HUES6 (cell line): ENCODE results near the gene SPI1.

Experiments
- H3K27ac ChIP-seq: 2 replicates; pipeline ENCODE4 v1.7.0; 2013; ENCODE audit warnings: low read depth, mild to moderate bottlenecking, low read length, inconsistent platforms
- H3K27me3 ChIP-seq: 2 replicates; pipeline ENCODE4 v1.6.1; 2013; ENCODE audit warnings: low read length; ENCODE audit not compliant: control insufficient read depth, insufficient read depth
- H3K36me3 ChIP-seq: 2 replicates; pipeline ENCODE4 v1.6.1; 2013; ENCODE audit warnings: low read length; ENCODE audit not compliant: control insufficient read depth, insufficient read depth
- H3K4me1 ChIP-seq: 2 replicates; pipeline ENCODE4 v1.6.1; 2013; ENCODE audit warnings: low read length; ENCODE audit not compliant: control insufficient read depth, insufficient read depth
- H3K4me3 ChIP-seq: 2 replicates; pipeline ENCODE4 v1.5.1; 2013; ENCODE audit warnings: low read depth, low read length
- H3K9ac ChIP-seq: one replicate; pipeline ENCODE4 v1.6.1; 2013; ENCODE audit warnings: mild to moderate bottlenecking, low read length
- H3K9me3 ChIP-seq: 2 replicates; pipeline ENCODE4 v1.6.1; 2013; ENCODE audit warnings: low read depth, low read length; ENCODE audit not compliant: control insufficient read depth, insufficient read depth

Gene SPI1

GRCh38 chr11:47354913-47355282, 23.4 kb downstream of the SPI1 start:
- Histone ChIP-seq H3K27me3 (no peaks in the 10 kb centered on the region), H3K9me3 (peaks cover 9% of the 10 kb centered on the region; the same call in 1 of the 2 replicates), H3K36me3 (no peaks in the 10 kb centered on the region), H3K27ac (no peak overlapping the region; the same call in 1 of the 2 replicates), H3K4me1 (peaks cover 16% of the 10 kb centered on the region), H3K4me3 (peak overlapping the region; percentile 28), H3K9ac (no peak overlapping the region)

- Histone ChIP-seq H3K27me3 (no peaks in the 10 kb centered on the region), H3K9ac (no peak overlapping the region), H3K27ac (no peak overlapping the region), H3K4me3 (peak overlapping the region; percentile 28), H3K9me3 (peaks cover 9% of the 10 kb centered on the region; the same call in 1 of the 2 replicates), H3K4me1 (peaks cover 16% of the 10 kb centered on the region), H3K36me3 (no peaks in the 10 kb centered on the region)
These were observed 24.2 kb downstream of the SPI1 start for GRCh38 chr11:47353978-47354774.

GRCh38 chr11:47352556-47352955, 25.8 kb downstream of the SPI1 start, which contains the start of gene MYBPC3:
TSS of gene MYBPC3 (minus strand) at chr11:47352702. CDS start at chr11:47352647, 55 bp downstream.
- Histone ChIP-seq H3K36me3 (no peaks in the 10 kb centered on the region), H3K9me3 (peaks cover 9% of the 10 kb centered on the region; the same call in 1 of the 2 replicates), H3K27ac (no peak within 1 kb of the TSS), H3K4me1 (peaks cover 16% of the 10 kb centered on the region), H3K9ac (no peak within 1 kb of the TSS), H3K4me3 (no peak within 1 kb of the TSS), H3K27me3 (no peaks in the 10 kb centered on the region)

DNA sequence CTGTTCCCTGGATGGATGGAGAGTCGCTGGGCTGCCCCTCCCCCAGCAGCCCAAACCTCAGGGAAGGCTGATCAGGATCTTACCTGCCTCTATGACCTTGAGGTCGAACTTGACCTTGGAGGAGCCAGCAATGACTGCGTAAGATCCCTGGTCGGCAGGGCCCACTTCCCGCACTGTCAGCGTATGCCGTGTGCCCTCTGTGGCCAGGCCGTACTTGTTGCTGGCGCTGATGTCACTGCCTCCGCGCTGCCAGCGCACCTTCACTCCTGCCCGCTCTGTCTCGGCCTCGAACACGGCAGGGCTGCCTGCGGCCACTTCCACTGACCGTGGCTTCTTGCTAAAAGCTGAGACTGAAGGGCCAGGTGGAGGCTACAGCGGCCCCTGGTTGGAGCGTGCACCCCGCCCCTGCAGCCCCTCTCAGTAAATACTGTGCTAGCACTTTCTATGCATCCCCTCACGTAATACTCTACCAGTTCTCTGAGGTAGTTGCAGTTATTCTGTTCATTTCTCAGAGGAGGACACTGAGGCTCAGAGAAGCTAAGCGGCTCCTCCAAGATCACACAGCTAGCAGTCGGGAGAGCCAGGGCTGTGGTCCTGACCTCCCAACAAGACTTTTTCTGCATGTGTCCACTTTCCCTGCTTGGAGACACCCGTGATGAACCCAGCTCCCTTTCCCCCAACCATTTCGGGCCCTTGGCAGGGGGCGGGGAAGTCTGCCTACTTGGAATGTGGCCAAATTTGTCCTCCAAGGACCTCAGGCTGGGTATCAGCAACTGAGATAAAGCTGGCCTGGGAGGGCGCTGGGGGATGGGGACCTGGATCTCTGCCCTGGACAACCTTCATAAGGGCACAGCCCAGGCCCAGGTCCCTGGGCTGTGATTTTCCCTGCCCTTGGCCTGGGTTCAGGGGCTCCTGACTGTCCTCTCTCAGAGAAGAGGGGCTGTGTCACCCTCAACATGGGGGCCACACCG, 26.9 kb downstream of the SPI1 start:
- H3K36me3 ChIP-seq: no peaks in the 10 kb centered on the region
- peaks cover under 1% of the 10 kb centered on the region; the same call in 1 of the 2 replicates for H3K9me3 ChIP-seq
- H3K27ac ChIP-seq: no peak overlapping the region
- H3K27me3 ChIP-seq: no peaks in the 10 kb centered on the region
- no peak overlapping the region for H3K4me3 ChIP-seq
- peaks cover 16% of the 10 kb centered on the region for H3K4me1 ChIP-seq
- no peak overlapping the region for H3K9ac ChIP-seq

- Histone ChIP-seq H3K4me3 (no peak overlapping the region), H3K9ac (no peak overlapping the region), H3K27me3 (no peaks in the 10 kb centered on the region), H3K36me3 (no peaks in the 10 kb centered on the region), H3K9me3 (no peaks in the 10 kb centered on the region), H3K4me1 (peaks cover 16% of the 10 kb centered on the region), H3K27ac (no peak overlapping the region)
These were observed 28.0 kb downstream of the SPI1 start for GRCh38 chr11:47350315-47350714.

GRCh38 chr11:47349521-47350095, 28.7 kb downstream of the SPI1 start:
- Histone ChIP-seq H3K9ac (no peak overlapping the region), H3K27me3 (no peaks in the 10 kb centered on the region), H3K9me3 (no peaks in the 10 kb centered on the region), H3K4me3 (no peak overlapping the region), H3K4me1 (peaks cover 15% of the 10 kb centered on the region), H3K36me3 (no peaks in the 10 kb centered on the region), H3K27ac (no peak overlapping the region)

DNA sequence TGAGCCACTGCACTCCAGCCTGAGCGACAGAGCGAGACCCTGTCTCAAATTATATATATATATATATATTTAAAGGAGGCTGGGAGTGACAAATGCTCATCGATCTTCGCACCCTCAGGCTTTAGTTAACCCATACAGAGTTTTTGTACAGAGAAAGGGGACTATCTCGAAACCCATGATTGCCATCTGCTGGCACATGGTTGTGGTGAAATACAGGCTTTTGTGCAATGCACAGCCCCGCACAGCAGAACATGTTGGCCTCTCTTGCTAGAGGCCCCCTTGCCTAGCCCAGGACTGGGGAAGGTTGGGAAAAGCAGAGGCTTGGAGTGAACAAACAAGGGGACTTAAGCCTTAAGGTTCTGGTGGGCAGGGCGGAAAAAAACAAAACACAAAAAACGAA, 29.5 kb downstream of the SPI1 start:
- Histone ChIP-seq H3K4me3 (no peak overlapping the region), H3K27me3 (no peaks in the 10 kb centered on the region), H3K9ac (no peak overlapping the region), H3K36me3 (no peaks in the 10 kb centered on the region), H3K4me1 (peaks cover 12% of the 10 kb centered on the region; the same call in 1 of the 2 replicates), H3K9me3 (no peaks in the 10 kb centered on the region), H3K27ac (no peak overlapping the region)

- no peak overlapping the region for H3K27ac ChIP-seq
- H3K4me3 ChIP-seq: no peak overlapping the region
- no peaks in the 10 kb centered on the region for H3K27me3 ChIP-seq
- peaks cover 12% of the 10 kb centered on the region; the same call in 1 of the 2 replicates for H3K4me1 ChIP-seq
- H3K36me3 ChIP-seq: no peaks in the 10 kb centered on the region
- H3K9me3 ChIP-seq: no peaks in the 10 kb centered on the region
- H3K9ac ChIP-seq: no peak overlapping the region
These were observed 30.1 kb downstream of the SPI1 start for GRCh38 chr11:47348131-47348802.

DNA sequence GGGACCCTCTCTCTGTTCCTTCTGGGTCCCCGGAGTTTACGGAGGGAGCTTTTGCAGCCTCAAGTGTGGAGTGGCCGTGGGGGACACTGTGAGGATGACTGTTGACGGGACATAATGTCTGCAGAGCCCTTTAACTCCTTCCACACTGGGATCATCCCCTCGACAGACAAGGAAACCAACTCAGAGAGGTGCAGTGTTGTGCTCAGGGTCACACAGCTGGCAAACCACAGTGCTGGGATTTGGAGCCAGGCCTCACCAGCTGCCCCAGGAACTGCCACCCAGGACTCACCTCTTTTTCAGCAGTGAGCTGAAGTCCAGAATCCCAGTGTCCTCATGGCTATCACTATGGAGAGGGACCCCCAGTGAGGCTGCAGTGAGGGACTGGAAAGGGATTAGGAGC, 31.2 kb downstream of the SPI1 start:
- no peak overlapping the region for H3K4me3 ChIP-seq
- H3K27ac ChIP-seq: no peak overlapping the region
- H3K27me3 ChIP-seq: no peaks in the 10 kb centered on the region
- H3K9me3 ChIP-seq: no peaks in the 10 kb centered on the region
- peaks cover 12% of the 10 kb centered on the region; the same call in 1 of the 2 replicates for H3K4me1 ChIP-seq
- no peaks in the 10 kb centered on the region for H3K36me3 ChIP-seq
- no peak overlapping the region for H3K9ac ChIP-seq

GRCh38 chr11:47345890-47346563, 32.3 kb downstream of the SPI1 start:
- Histone ChIP-seq H3K27me3 (no peaks in the 10 kb centered on the region), H3K4me3 (no peak overlapping the region), H3K27ac (no peak overlapping the region), H3K4me1 (peaks cover 6% of the 10 kb centered on the region; the same call in 1 of the 2 replicates), H3K9me3 (no peaks in the 10 kb centered on the region), H3K9ac (no peak overlapping the region), H3K36me3 (no peaks in the 10 kb centered on the region)
